H1 (cell line): ENCODE measurements around the gene ILK. TPM values are rescaled to one million over a fixed set of nuclear protein-coding genes. Genes with fewer than 3 reads are reported as not detected.

Experiments used
- CTCF ChIA-PET: fragments of 300-600 bp; sonication (Branson Sonifier 250); formaldehyde crosslinking; loops from one replicate; lab custom pipeline; 2021; ENCODE audit not compliant: partially characterized antibody; lab: Charles Lee
- POLR2A ChIA-PET: fragments of 300-600 bp; sonication (Branson Sonifier 250); formaldehyde crosslinking; loops from one replicate; lab custom pipeline; 2021; ENCODE audit warnings: inconsistent platforms; ENCODE audit not compliant: partially characterized antibody; lab: Charles Lee
- DNase-seq, 2 experiments: peaks; one replicate each; pipeline versions ENCODE4 v3.0.0 to v3.0.0-alpha.2; 2010 to 2022; ENCODE audit warnings: low spot score in 2 of 2, low read depth in 1 of 2, mixed read lengths in 1 of 2
- FAIRE-seq: peaks from 2 replicates; lab custom pipeline; 2011; peaks lifted over from hg19 to GRCh38; lab: Jason Lieb, UNC
- H2AFZ ChIP-seq: 2 replicates; pipeline ENCODE4 v1.8.1; 2012; ENCODE audit warnings: low read length, inconsistent platforms
- H2AK5ac ChIP-seq: 2 replicates; pipeline ENCODE4 v1.6.1; 2013; ENCODE audit warnings: low read depth, low read length
- H2BK120ac ChIP-seq: replicated peaks from 2 replicates; pipeline ENCODE3; 2013; ENCODE audit warnings: low read depth, low read length, inconsistent platforms
- H2BK12ac ChIP-seq: 2 replicates; pipeline ENCODE4 v1.6.1; 2013; ENCODE audit warnings: low read depth, low read length
- H2BK15ac ChIP-seq: 2 replicates; pipeline ENCODE4 v1.6.1; 2013; ENCODE audit warnings: low read length
- H2BK20ac ChIP-seq: 2 replicates; pipeline ENCODE4 v1.6.1; 2013; ENCODE audit warnings: low read length
- H2BK5ac ChIP-seq: 2 replicates; pipeline ENCODE4 v1.6.1; 2013; ENCODE audit warnings: low read depth, low read length
- H3K14ac ChIP-seq: 2 replicates; pipeline ENCODE4 v1.6.1; 2013; ENCODE audit warnings: inconsistent platforms; ENCODE audit not compliant: insufficient read length
- H3K18ac ChIP-seq: 2 replicates; pipeline ENCODE4 v1.6.1; 2013; ENCODE audit warnings: low read length; ENCODE audit errors: extremely low read depth
- H3K23ac ChIP-seq: 2 replicates; pipeline ENCODE4 v1.6.1; 2013; ENCODE audit warnings: inconsistent platforms; ENCODE audit not compliant: insufficient read length
- H3K23me2 ChIP-seq: 2 replicates; pipeline ENCODE4 v1.6.1; 2013; ENCODE audit warnings: low read depth, low read length
- H3K27ac ChIP-seq: 2 replicates; pipeline ENCODE4 v1.6.1; 2011; ENCODE audit warnings: low read depth, low read length, inconsistent platforms
- H3K27me3 ChIP-seq, 4 experiments: replicated peaks in 1 of 4; 1 replicate in 1 of 4; 2 replicates in 3 of 4; pipeline versions ENCODE4 v1.6.1 to v1.8.1; 2011 to 2013; ENCODE audit warnings: low read length in 3 of 4, mild to moderate bottlenecking in 3 of 4, inconsistent platforms in 2 of 4, mixed read lengths in 2 of 4, moderate library complexity in 1 of 4; ENCODE audit not compliant: control insufficient read depth in 3 of 4, insufficient read depth in 3 of 4; ENCODE audit errors: extremely low read depth in 1 of 4
- H3K36me3 ChIP-seq, 4 experiments: 2 replicates each; pipeline versions ENCODE4 v1.6.1 to v1.8.1; 2011 to 2013; ENCODE audit warnings: mild to moderate bottlenecking in 4 of 4, low read length in 3 of 4, moderate library complexity in 2 of 4, control low read depth in 1 of 4, inconsistent platforms in 1 of 4; ENCODE audit not compliant: insufficient read depth in 4 of 4, control insufficient read depth in 2 of 4
- H3K4ac ChIP-seq: replicated peaks from 2 replicates; pipeline ENCODE3; 2013; ENCODE audit warnings: low read length, low read depth, mixed read lengths, inconsistent platforms; ENCODE audit not compliant: insufficient read length
- H3K4me1 ChIP-seq, 4 experiments: replicated peaks in 1 of 4; 1 replicate in 1 of 4; 2 replicates in 3 of 4; pipeline versions ENCODE4 v1.6.1 to v1.8.1; 2011 to 2013; ENCODE audit warnings: low read length in 3 of 4, inconsistent platforms in 2 of 4, mixed read lengths in 1 of 4; ENCODE audit not compliant: insufficient read depth in 4 of 4, control insufficient read depth in 3 of 4
- H3K4me2 ChIP-seq, 2 experiments: 2 replicates each; pipeline versions ENCODE4 v1.6.1 to v1.8.1; 2011 to 2013; ENCODE audit warnings: low read depth in 2 of 2, low read length in 2 of 2, control low read depth in 1 of 2, inconsistent platforms in 1 of 2, mild to moderate bottlenecking in 1 of 2; ENCODE audit not compliant: insufficient read depth in 1 of 2
- H3K4me3 ChIP-seq, 4 experiments: fragments of 200-600, 300-600 bp in 1 of 4; sonication (generic), shearing (Covaris generic), sonication (Bioruptor Twin) in 1 of 4; 2 replicates each; pipeline versions ENCODE4 v1.5.1 to v1.8.1; 2011 to 2016; ENCODE audit warnings: low read length in 4 of 4, low read depth in 3 of 4, control low read depth in 2 of 4, inconsistent platforms in 2 of 4, mild to moderate bottlenecking in 2 of 4, mixed read lengths in 1 of 4, moderate library complexity in 1 of 4; ENCODE audit not compliant: insufficient read depth in 2 of 4; ENCODE audit errors: extremely low read depth in 1 of 4
- H3K56ac ChIP-seq: replicated peaks from 2 replicates; pipeline ENCODE3; 2013; ENCODE audit warnings: low read depth, mild to moderate bottlenecking, mixed read lengths, low read length, inconsistent platforms; ENCODE audit not compliant: insufficient read length
- H3K79me1 ChIP-seq: 2 replicates; pipeline ENCODE4 v1.6.1; 2013; ENCODE audit warnings: low read depth, low read length, control low read depth
- H3K79me2 ChIP-seq, 2 experiments: 2 replicates each; pipeline versions ENCODE4 v1.6.1 to v1.8.1; 2012 to 2013; ENCODE audit warnings: low read length in 2 of 2, mild to moderate bottlenecking in 2 of 2, inconsistent platforms in 1 of 2; ENCODE audit not compliant: insufficient read depth in 2 of 2, control insufficient read depth in 1 of 2
- H3K9ac ChIP-seq, 4 experiments: replicated peaks in 1 of 4; 1 replicate in 1 of 4; 2 replicates in 3 of 4; pipeline versions ENCODE4 v1.6.1 to v1.8.1; 2011 to 2013; ENCODE audit warnings: low read depth in 3 of 4, low read length in 3 of 4, control low read depth in 2 of 4, mild to moderate bottlenecking in 2 of 4, moderate library complexity in 2 of 4, inconsistent platforms in 1 of 4; ENCODE audit errors: extremely low read depth in 1 of 4
- H3K9me3 ChIP-seq, 2 experiments: 2 replicates each; pipeline versions ENCODE4 v1.6.1 to v1.8.1; 2012 to 2013; ENCODE audit warnings: mild to moderate bottlenecking in 2 of 2, moderate library complexity in 2 of 2, control low read depth in 1 of 2, inconsistent platforms in 1 of 2, low read depth in 1 of 2, low read length in 1 of 2, mixed read lengths in 1 of 2; ENCODE audit not compliant: insufficient read depth in 2 of 2
- H4K20me1 ChIP-seq, 2 experiments: replicated peaks in 1 of 2; 2 replicates each; pipeline versions ENCODE3 to v1.8.1; 2011 to 2013; ENCODE audit warnings: inconsistent platforms in 2 of 2, low read length in 2 of 2, mild to moderate bottlenecking in 1 of 2; ENCODE audit not compliant: insufficient read depth in 2 of 2, control insufficient read depth in 1 of 2
- H4K5ac ChIP-seq: 2 replicates; pipeline ENCODE4 v1.6.1; 2013; ENCODE audit warnings: low read length, low read depth, mixed read lengths, inconsistent platforms; ENCODE audit not compliant: insufficient read length
- H4K8ac ChIP-seq: 2 replicates; pipeline ENCODE4 v1.8.0; 2013; ENCODE audit warnings: mild to moderate bottlenecking, moderate library complexity, low read length, inconsistent platforms; ENCODE audit not compliant: insufficient read depth; ENCODE audit errors: extremely low read depth
- H4K91ac ChIP-seq: replicated peaks from 2 replicates; pipeline ENCODE3; 2013; ENCODE audit warnings: low read length, mixed read lengths, inconsistent platforms; ENCODE audit not compliant: insufficient read length
- CBX5 ChIP-seq: fragments of 300-800, 300-1000 bp; sonication (generic); IDR thresholded peaks from 2 replicates; pipeline ENCODE4 v1.7.1; 2016; ENCODE audit warnings: antibody characterized with exemption, low read length, low read depth
- CREB1 ChIP-seq: IDR thresholded peaks from 2 replicates; pipeline ENCODE4 v1.6.1; 2012; ENCODE audit warnings: inconsistent platforms
- KDM1A ChIP-seq: fragments of 200-600, 300-600 bp; sonication (generic); IDR thresholded peaks from 2 replicates; pipeline ENCODE4 v1.7.1; 2016; ENCODE audit warnings: mild to moderate bottlenecking, low read length, borderline replicate concordance
- KDM4A ChIP-seq: IDR thresholded peaks from one replicate; pipeline ENCODE4 v1.7.1; 2012; ENCODE audit warnings: low read depth, mild to moderate bottlenecking, moderate library complexity, low read length, inconsistent platforms; ENCODE audit not compliant: severe bottlenecking
- KDM5A ChIP-seq: fragments of 200-600 bp; IDR thresholded peaks from 2 replicates; pipeline ENCODE4 v1.7.1; 2012; ENCODE audit warnings: mild to moderate bottlenecking, low read length, inconsistent platforms, mixed read lengths
- RFX5 ChIP-seq: IDR thresholded peaks from 2 replicates; pipeline ENCODE4 v1.6.1; 2011; ENCODE audit warnings: low read depth, low read length, improper control_type of control experiment, borderline replicate concordance
- RXRA ChIP-seq: IDR thresholded peaks from 2 replicates; pipeline ENCODE4 v1.6.1; 2011; ENCODE audit warnings: low read depth, mild to moderate bottlenecking, low read length, moderate library complexity; ENCODE audit not compliant: insufficient read depth
- SIX5 ChIP-seq: IDR thresholded peaks from 2 replicates; pipeline ENCODE4 v1.6.1; 2011; ENCODE audit warnings: mild to moderate bottlenecking, low read depth, low read length
- SP1 ChIP-seq: IDR thresholded peaks from 2 replicates; pipeline ENCODE4 v1.6.1; 2011; ENCODE audit warnings: low read depth, low read length
- SRF ChIP-seq: IDR thresholded peaks from 2 replicates; pipeline ENCODE4 v1.6.1; 2011; ENCODE audit warnings: mild to moderate bottlenecking, low read depth, low read length, moderate library complexity
- TAF1 ChIP-seq: IDR thresholded peaks from 2 replicates; pipeline ENCODE4 v1.6.1; 2011; ENCODE audit warnings: mild to moderate bottlenecking, low read depth, low read length
- TAF7 ChIP-seq: optimal IDR thresholded peaks from 2 replicates; pipeline ENCODE3; 2011; ENCODE audit warnings: low read depth, mild to moderate bottlenecking, inconsistent platforms, low read length, moderate library complexity, borderline replicate concordance
- WGBS, 2 experiments: shearing (Covaris generic) in 1 of 2; methylation state at CpG; one replicate each; pipeline versions ENCODE4 v1.1.6 to v1.1.7; 2013 to 2015; ENCODE audit warnings: low lambda C conversion rate in 2 of 2, mixed read lengths in 2 of 2, inconsistent platforms in 1 of 2, low coverage in 1 of 2, missing lambda C conversion rate in 1 of 2; ENCODE audit not compliant: insufficient replicate concordance in 2 of 2, insufficient coverage in 1 of 2, insufficient read length in 1 of 2; ENCODE audit errors: extremely low coverage in 1 of 2, missing lambda C conversion rate in 1 of 2; 5-methylcytosine and 5-hydroxymethylcytosine counted together
- polyA plus RNA-seq, 7 experiments: library from polyadenylated mRNA; depleted of rRNA in 3 of 7; stranded (reverse) in 5 of 7; unstranded in 2 of 7; fragments of >200 nt in 5 of 7; fragments of 200-250 nt in 2 of 7; gene quantifications; 1 replicate in 5 of 7; 2 replicates in 1 of 7; 4 replicates in 1 of 7; pipeline versions ENCODE4 v1.2.1 to v1.2.3, GENCODE V29; 2011 to 2013; ENCODE audit warnings: missing spikeins in 2 of 7, mixed read lengths in 2 of 7
- total RNA-seq: library from RNA; stranded (reverse); fragmentation: NEBNext Ultra II Directional; extraction: Animal tissue kit (Norgen Biotek cat#: 25700); gene quantifications from 2 replicates; pipeline ENCODE4 v1.2.1, GENCODE V29; 2021

Gene ILK
- total and polyA plus RNA-seq, 2 of the 8 experiments (the other 6 are each of a cell fraction or from before 2014, with no cell fraction given): 91.4 to 132 TPM

GRCh38 chr11:6629892-6630631 lies 26.5 kb downstream of the ILK start:
- H3K79me1 ChIP-seq: no peaks in the 10 kb centered on the region; the same call in 1 of the 2 replicates
- no peak overlapping the region for H3K23ac ChIP-seq
- no peak overlapping the region for H2BK120ac ChIP-seq
- ChIA-PET CTCF (interaction anchor here (0.6 to 4.6 kb wide), 10 partner anchors 8 to 101 kb away, joined by 3 to 23 read pairs (median 4); partner anchors contain the start of genes TAF10 and TPP1), POLR2A (interaction anchor here (1.0 to 2.3 kb wide), 12 partner anchors 9 to 156 kb away, joined by 3 to 17 read pairs (median 6); partner anchors contain the start of genes MRPL17, TAF10, TPP1 and TRIM3)
- no peak overlapping the region for H2BK15ac ChIP-seq
- 9% methylated on average over 82 of the region's 102 CpGs; no CpG with 5 or more reads in 1 of the 2 experiments for WGBS, 2 experiments
- H2BK5ac ChIP-seq: no peak overlapping the region
- peaks cover 5 to 10% of the 10 kb centered on the region in 2 experiments for H4K20me1 ChIP-seq
- H3K4me2 ChIP-seq: peak overlapping the region; percentile 57 to 82
- H2AK5ac ChIP-seq: no peak overlapping the region
- peak overlapping the region; percentile 31 to 60 (median 40) for H3K4me3 ChIP-seq
- H3K4ac ChIP-seq: no peak overlapping the region
- peaks cover 0 to 6% (median 2%) of the 10 kb centered on the region in 4 experiments; a peak in 3 of 7 replicates for H3K4me1 ChIP-seq
- H4K5ac ChIP-seq: no peak overlapping the region
- peaks cover 0 to 3% (median under 1%) of the 10 kb centered on the region in 4 experiments; a peak in 3 of 8 replicates for H3K36me3 ChIP-seq
- H3K79me2 ChIP-seq: no peaks in the 10 kb centered on the region
- no peak overlapping the region; the same call in 1 of the 2 replicates for H2BK12ac ChIP-seq
- H3K23me2 ChIP-seq: peaks cover 12% of the 10 kb centered on the region
- no peak overlapping the region; the same call in 1 of the 2 replicates for H2AFZ ChIP-seq
- H3K14ac ChIP-seq: no peak overlapping the region
- DNase-seq (peak in 1 of 2 experiments; percentile 82), FAIRE-seq (no peak)
- no peak overlapping the region for H3K18ac ChIP-seq
- H3K27ac ChIP-seq: no peak overlapping the region
- H3K9ac ChIP-seq: peak overlapping the region in 2 of 4 experiments; percentile 28 to 34; a peak in 2 of 7 replicates
- no peaks in the 10 kb centered on the region for H3K9me3 ChIP-seq
- no peak overlapping the region for H3K56ac ChIP-seq
- H4K8ac ChIP-seq: peak overlapping the region; percentile 83; the same call in 1 of the 2 replicates
- peaks cover 13 to 43% (median 34%) of the 10 kb centered on the region in 4 experiments for H3K27me3 ChIP-seq
- H2BK20ac ChIP-seq: no peak overlapping the region
- no peak overlapping the region for H4K91ac ChIP-seq
- TF ChIP-seq TAF1 (no peak), KDM4A (peak; percentile 98), CBX5 (no peak), RXRA (no peak), KDM1A (no peak), SP1 (no peak), KDM5A (no peak), RFX5 (no peak; the same call in 1 of the 2 replicates), SIX5 (no peak), CREB1 (no peak; the same call in none of the 2 replicates), SRF (no peak), TAF7 (no peak)
